Osteoblast (primary cell): ENCODE data around the gene TSPAN10. TPM values are rescaled to one million over a fixed set of nuclear protein-coding genes. Genes with fewer than 3 reads are reported as not detected.

Source experiments
- DNase-seq: peaks from one replicate; pipeline ENCODE4 v3.0.0; 2011; ENCODE audit warnings: low spot score, mixed read lengths; ENCODE audit not compliant: insufficient read length; ENCODE audit errors: missing footprints
- H2AFZ ChIP-seq: 2 replicates; pipeline ENCODE4 v1.6.0; 2011; ENCODE audit warnings: mild to moderate bottlenecking, low read length
- H3K27ac ChIP-seq: 2 replicates; pipeline ENCODE4 v1.5.1; 2011; ENCODE audit warnings: mild to moderate bottlenecking, low read depth, low read length, moderate library complexity
- H3K27me3 ChIP-seq: 2 replicates; pipeline ENCODE4 v1.6.0; 2012; ENCODE audit warnings: mild to moderate bottlenecking, control low read depth, inconsistent platforms, low read length, moderate library complexity; ENCODE audit not compliant: insufficient read depth
- H3K36me3 ChIP-seq: 2 replicates; pipeline ENCODE4 v1.5.1; 2011; ENCODE audit warnings: mild to moderate bottlenecking, low read length, control low read depth, moderate library complexity; ENCODE audit not compliant: insufficient read depth
- H3K4me1 ChIP-seq: 2 replicates; pipeline ENCODE4 v1.5.1; 2011; ENCODE audit warnings: mild to moderate bottlenecking, low read length, control low read depth, moderate library complexity; ENCODE audit not compliant: insufficient read depth
- H3K4me2 ChIP-seq: 2 replicates; pipeline ENCODE4 v1.6.0; 2011; ENCODE audit warnings: mild to moderate bottlenecking, low read length; ENCODE audit not compliant: insufficient read depth
- H3K4me3 ChIP-seq: fragments of 200-600 bp; sonication (generic); 3 replicates; pipeline ENCODE4 v1.5.1; 2012; ENCODE audit warnings: mild to moderate bottlenecking, low read length, inconsistent platforms; ENCODE audit not compliant: insufficient read depth
- H3K79me2 ChIP-seq: 2 replicates; pipeline ENCODE4 v1.6.0; 2012; ENCODE audit warnings: mild to moderate bottlenecking, low read length, control low read depth, inconsistent platforms; ENCODE audit not compliant: insufficient read depth
- H3K9me3 ChIP-seq: 2 replicates; pipeline ENCODE4 v1.5.1; 2011; ENCODE audit warnings: low read depth, low read length, control low read depth
- H4K20me1 ChIP-seq: 2 replicates; pipeline ENCODE4 v1.6.0; 2012; ENCODE audit warnings: mild to moderate bottlenecking, low read length, control low read depth; ENCODE audit not compliant: insufficient read depth
- total RNA-seq: library from RNA; depleted of rRNA; stranded (reverse); fragments of >200 nt; gene quantifications from 2 replicates; pipeline ENCODE4 v1.2.3, GENCODE V29; 2012
- TF ChIP-seq, protein P1 (sequence below): IDR thresholded peaks from 2 replicates; pipeline ENCODE4 v1.5.1; 2011; ENCODE audit warnings: mild to moderate bottlenecking, low read depth, low read length, moderate library complexity; ENCODE audit errors: extremely low read depth

TSPAN10 gene
- total RNA-seq, 1 donor, result 2.9 TPM

DNA sequence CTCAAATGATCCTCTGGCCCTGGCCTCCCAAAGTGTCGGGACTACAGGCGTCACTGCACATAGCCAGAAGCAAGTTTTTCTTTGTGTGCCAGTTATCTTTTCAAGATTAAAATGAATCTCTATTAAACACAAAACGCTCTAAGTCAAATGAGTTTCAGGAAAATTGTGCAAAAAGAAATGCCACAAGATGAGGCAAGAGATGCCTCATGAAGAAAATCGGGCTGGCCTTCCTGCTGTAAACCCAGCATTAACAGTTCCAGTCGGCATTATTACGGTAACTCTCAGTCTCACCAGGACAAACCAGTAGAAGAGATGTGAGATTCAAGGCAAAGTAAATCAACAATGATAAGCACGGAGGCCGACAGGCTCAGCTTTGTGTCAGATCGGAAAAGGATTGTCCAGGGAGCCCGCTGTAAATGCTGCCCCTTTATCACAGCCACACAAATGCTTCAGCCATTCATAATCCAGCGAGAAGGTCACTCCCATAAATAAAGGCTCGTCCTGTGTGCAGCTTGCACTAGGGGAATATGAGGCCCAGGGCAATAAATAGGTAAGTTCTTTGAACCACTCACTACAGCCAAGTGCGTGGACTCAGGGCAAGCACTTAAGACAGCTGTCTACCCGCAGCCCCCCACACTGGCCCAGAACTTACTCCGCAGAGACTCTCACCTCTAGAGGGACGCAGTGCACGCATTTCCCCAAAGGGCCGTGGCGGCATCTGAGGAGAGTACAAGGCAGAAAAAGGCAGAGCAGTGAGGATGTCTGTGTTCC is 27.3 kb upstream of the TSPAN10 start:
- H3K4me3 ChIP-seq, result no peak overlapping the region
- no peak for DNase-seq
- H3K9me3 ChIP-seq, result no peaks in the 10 kb centered on the region
- H3K36me3 ChIP-seq, result peaks cover 73% of the 10 kb centered on the region
- TF ChIP-seq, protein P1, sequence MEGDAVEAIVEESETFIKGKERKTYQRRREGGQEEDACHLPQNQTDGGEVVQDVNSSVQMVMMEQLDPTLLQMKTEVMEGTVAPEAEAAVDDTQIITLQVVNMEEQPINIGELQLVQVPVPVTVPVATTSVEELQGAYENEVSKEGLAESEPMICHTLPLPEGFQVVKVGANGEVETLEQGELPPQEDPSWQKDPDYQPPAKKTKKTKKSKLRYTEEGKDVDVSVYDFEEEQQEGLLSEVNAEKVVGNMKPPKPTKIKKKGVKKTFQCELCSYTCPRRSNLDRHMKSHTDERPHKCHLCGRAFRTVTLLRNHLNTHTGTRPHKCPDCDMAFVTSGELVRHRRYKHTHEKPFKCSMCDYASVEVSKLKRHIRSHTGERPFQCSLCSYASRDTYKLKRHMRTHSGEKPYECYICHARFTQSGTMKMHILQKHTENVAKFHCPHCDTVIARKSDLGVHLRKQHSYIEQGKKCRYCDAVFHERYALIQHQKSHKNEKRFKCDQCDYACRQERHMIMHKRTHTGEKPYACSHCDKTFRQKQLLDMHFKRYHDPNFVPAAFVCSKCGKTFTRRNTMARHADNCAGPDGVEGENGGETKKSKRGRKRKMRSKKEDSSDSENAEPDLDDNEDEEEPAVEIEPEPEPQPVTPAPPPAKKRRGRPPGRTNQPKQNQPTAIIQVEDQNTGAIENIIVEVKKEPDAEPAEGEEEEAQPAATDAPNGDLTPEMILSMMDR, result no peak
- H3K27ac ChIP-seq, result no peak overlapping the region
- peaks cover 78% of the 10 kb centered on the region for H3K79me2 ChIP-seq
- no peak overlapping the region for H3K4me2 ChIP-seq
- peaks cover 27% of the 10 kb centered on the region for H3K4me1 ChIP-seq
- H2AFZ ChIP-seq, result no peak overlapping the region
- no peaks in the 10 kb centered on the region for H3K27me3 ChIP-seq
- H4K20me1 ChIP-seq, result peaks cover 38% of the 10 kb centered on the region

DNA sequence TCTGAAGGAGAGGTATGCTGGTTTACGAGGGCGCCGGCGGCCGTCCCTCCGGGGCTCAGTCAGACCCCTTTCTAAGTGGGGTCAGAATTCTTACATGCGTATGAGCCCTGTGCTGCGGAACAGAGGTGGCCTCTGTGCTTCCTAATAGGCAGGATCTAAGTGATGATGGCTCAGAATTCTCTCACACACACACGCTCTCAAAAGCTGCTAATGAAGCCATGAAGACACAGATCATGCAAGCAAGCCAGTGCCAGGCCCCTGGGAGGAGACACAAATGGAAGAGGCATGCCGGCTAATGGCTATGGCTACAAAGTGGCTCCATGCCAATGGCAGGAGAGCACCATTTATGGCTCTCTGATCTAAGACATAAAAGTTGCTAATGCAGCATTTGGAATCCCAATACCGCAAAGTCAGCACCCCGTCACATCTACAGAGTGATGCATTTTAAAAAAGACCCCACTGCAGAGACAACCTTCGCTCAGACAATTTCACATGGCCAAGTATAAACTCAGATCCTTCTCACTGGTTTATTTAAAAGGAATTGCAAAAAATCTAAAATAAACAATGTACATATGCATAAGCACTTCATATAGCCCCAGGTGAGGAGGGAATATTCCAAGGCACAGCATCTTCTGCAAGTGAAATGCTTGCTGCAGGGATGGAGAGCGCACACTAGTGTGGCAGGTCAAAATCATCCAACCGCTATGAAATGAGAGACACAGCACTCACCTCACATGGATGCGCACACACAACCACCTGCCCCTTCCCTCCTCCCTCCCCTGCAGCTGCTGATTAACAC is 24.6 kb upstream of the TSPAN10 start:
- Histone ChIP-seq H3K27me3 (no peaks in the 10 kb centered on the region), H3K36me3 (peaks cover 65% of the 10 kb centered on the region), H2AFZ (no peak overlapping the region), H3K4me2 (no peak overlapping the region), H4K20me1 (peaks cover 51% of the 10 kb centered on the region), H3K79me2 (peaks cover 84% of the 10 kb centered on the region), H3K9me3 (no peaks in the 10 kb centered on the region), H3K27ac (no peak overlapping the region), H3K4me3 (no peak overlapping the region), H3K4me1 (peaks cover 34% of the 10 kb centered on the region)
- no peak for DNase-seq
- TF ChIP-seq, protein P1, result no peak

DNA sequence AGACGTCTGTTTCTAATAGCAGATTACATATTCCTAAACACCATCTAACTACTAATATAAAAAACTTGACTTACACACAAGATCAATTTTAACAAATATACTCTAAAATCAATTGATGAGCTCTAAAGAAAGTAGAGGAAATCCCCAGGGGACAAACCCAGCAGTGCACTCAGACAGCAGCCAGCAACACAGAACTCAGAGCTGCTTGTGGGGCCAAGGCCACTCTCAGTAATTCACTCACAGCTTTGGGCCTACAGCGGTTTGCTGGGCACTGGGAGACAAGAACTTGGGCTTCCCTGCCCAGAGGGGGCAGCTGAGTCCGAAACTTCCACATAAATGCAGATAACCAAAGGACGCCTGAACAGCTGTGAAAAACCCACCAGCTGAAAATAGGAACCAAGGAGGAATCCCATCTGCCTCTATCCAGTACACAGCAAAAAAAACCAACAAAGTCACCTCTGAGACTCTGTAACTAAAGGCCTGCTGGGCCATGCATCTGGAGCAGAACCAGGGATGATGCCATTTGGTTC is 21.5 kb upstream of the TSPAN10 start:
- H3K36me3 ChIP-seq, result peaks cover 47% of the 10 kb centered on the region
- H3K79me2 ChIP-seq, result peaks cover 60% of the 10 kb centered on the region

More for the DNA sequence above, 21.5 kb upstream of the TSPAN10 start:
- no peak for DNase-seq
- peaks cover 20% of the 10 kb centered on the region for H3K4me1 ChIP-seq
- H3K9me3 ChIP-seq, result no peaks in the 10 kb centered on the region
- no peak overlapping the region for H3K4me3 ChIP-seq
- no peak overlapping the region for H2AFZ ChIP-seq
- TF ChIP-seq, protein P1, result no peak
- peak overlapping the region; percentile 7 for H3K27ac ChIP-seq
- no peaks in the 10 kb centered on the region for H3K27me3 ChIP-seq
- peaks cover 29% of the 10 kb centered on the region for H4K20me1 ChIP-seq
- H3K4me2 ChIP-seq, result no peak overlapping the region
